MM.1S (cell line): ENCODE measurements around the gene CFAP97D1.

Experiments
- CTCF ChIP-seq: fragments of 300-600 bp; sonication (generic); IDR thresholded peaks from 2 replicates; pipeline ENCODE4 v1.5.1; 2016; ENCODE audit warnings: antibody characterized with exemption, low read length, mixed read lengths
- EZH2 ChIP-seq: fragments of 300-600 bp; sonication (generic); optimal IDR thresholded peaks from 2 replicates; pipeline ENCODE3; 2017; ENCODE audit warnings: low read depth, mild to moderate bottlenecking, antibody characterized with exemption, low read length, mixed read lengths
- EZH2phosphoT487 ChIP-seq: fragments of 300-600 bp; sonication (generic); IDR thresholded peaks from 2 replicates; pipeline ENCODE4 v1.6.1; 2018; ENCODE audit warnings: antibody characterized with exemption, low read length

DNA sequence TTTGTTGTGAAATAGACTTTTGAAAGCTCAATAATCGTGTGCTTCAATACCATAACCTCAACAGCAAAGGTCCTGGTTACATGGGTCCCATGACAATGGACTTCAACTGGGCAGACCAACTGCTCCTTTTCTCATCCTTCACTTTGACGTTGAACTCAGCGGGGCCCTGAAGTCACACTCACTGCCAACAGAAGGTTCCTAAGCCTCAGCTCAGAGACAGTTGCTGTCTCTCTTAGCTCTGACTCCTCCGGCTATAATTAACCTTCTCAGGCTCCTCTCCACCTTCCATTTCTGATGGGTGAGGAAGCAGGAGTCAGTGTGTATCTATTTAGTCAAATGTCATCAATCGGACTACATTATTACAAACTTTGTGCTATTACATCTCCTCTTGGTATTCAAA lies 28.9 kb downstream of the CFAP97D1 start:
- TF ChIP-seq CTCF (no peak), EZH2 (no peak), EZH2phosphoT487 (no peak)
